GM23338 (cell line): ENCODE results near the gene EXOC4. TPM values are rescaled to one million over a fixed set of nuclear protein-coding genes. Genes with fewer than 3 reads are reported as not detected.

Experiments used
- ATAC-seq: fragments of 200-7000 bp; cut with Tn5 transposase; 3 replicates; pipeline ENCODE4 v1.9.1; 2020
- DNase-seq: peaks from one replicate; pipeline ENCODE4 v3.0.0-alpha.2; 2015; ENCODE audit warnings: low spot score
- H2AFZ ChIP-seq: fragments of 200-600 bp; sonication (generic); 2 replicates; pipeline ENCODE4 v1.8.0; 2016; ENCODE audit warnings: antibody characterized with exemption, mild to moderate bottlenecking, moderate library complexity
- H3F3A ChIP-seq: fragments of 200-600 bp; sonication (generic); replicated peaks from 2 replicates; pipeline ENCODE4 v1.8.0; 2017; ENCODE audit warnings: antibody characterized with exemption, mixed run types, low read depth
- H3K27ac ChIP-seq: fragments of 200-600 bp; sonication (generic); 2 replicates; pipeline ENCODE4 v1.6.1; 2016; ENCODE audit warnings: low read depth
- H3K27me3 ChIP-seq: fragments of 200-600 bp; sonication (generic); 2 replicates; pipeline ENCODE4 v1.8.0; 2016; ENCODE audit warnings: mild to moderate bottlenecking, mixed run types, moderate library complexity; ENCODE audit not compliant: insufficient read depth
- H3K36me3 ChIP-seq: fragments of 200-600 bp; sonication (generic); 2 replicates; pipeline ENCODE4 v1.8.0; 2016; ENCODE audit warnings: mild to moderate bottlenecking; ENCODE audit not compliant: insufficient read depth
- H3K4me1 ChIP-seq: fragments of 200-600 bp; sonication (generic); 2 replicates; pipeline ENCODE4 v1.8.0; 2016; ENCODE audit warnings: mild to moderate bottlenecking, moderate library complexity; ENCODE audit not compliant: insufficient read depth
- H3K4me2 ChIP-seq: fragments of 200-600 bp; sonication (generic); 2 replicates; pipeline ENCODE4 v1.7.1; 2017; ENCODE audit warnings: mixed run types
- H3K4me3 ChIP-seq: fragments of 200-600 bp; sonication (generic); 2 replicates; pipeline ENCODE4 v1.6.1; 2016; ENCODE audit warnings: mixed run types
- H3K79me2 ChIP-seq: fragments of 200-600 bp; sonication (generic); replicated peaks from 2 replicates; pipeline ENCODE4 v1.8.0; 2017; ENCODE audit warnings: mild to moderate bottlenecking; ENCODE audit not compliant: insufficient read depth
- H3K9me2 ChIP-seq: fragments of 200-600 bp; sonication (generic); 2 replicates; pipeline ENCODE4 v1.8.0; 2017; ENCODE audit not compliant: insufficient read depth
- H4K20me1 ChIP-seq: fragments of 200-600 bp; sonication (generic); replicated peaks from 2 replicates; pipeline ENCODE4 v1.8.0; 2017; ENCODE audit warnings: mild to moderate bottlenecking; ENCODE audit not compliant: insufficient read depth
- H3K27ac Mint-ChIP-seq: 2 replicates; pipeline ENCODE4 v1.8.0; 2020; ENCODE audit warnings: inconsistent platforms, mild to moderate bottlenecking, moderate library complexity, mixed read lengths
- H3K27me3 Mint-ChIP-seq: 3 replicates; pipeline ENCODE4 v1.8.0; 2022; ENCODE audit warnings: low read depth, mild to moderate bottlenecking, moderate library complexity, mixed read lengths, inconsistent platforms; ENCODE audit not compliant: insufficient read depth, poor library complexity
- H3K36me3 Mint-ChIP-seq: 3 replicates; pipeline ENCODE4 v1.8.0; 2021; ENCODE audit warnings: low read depth, mild to moderate bottlenecking, inconsistent platforms, moderate library complexity, mixed read lengths
- H3K4me1 Mint-ChIP-seq: 3 replicates; pipeline ENCODE4 v1.8.0; 2020; ENCODE audit warnings: mild to moderate bottlenecking, inconsistent platforms, mixed read lengths
- H3K4me3 Mint-ChIP-seq: 3 replicates; pipeline ENCODE4 v1.8.0; 2021; ENCODE audit warnings: moderate library complexity, mild to moderate bottlenecking, inconsistent platforms, mixed read lengths
- H3K9me3 Mint-ChIP-seq: 3 replicates; pipeline ENCODE4 v1.8.0; 2020; ENCODE audit warnings: moderate library complexity, mild to moderate bottlenecking, inconsistent platforms, mixed read lengths
- CREB1 ChIP-seq: fragments of 250-450 bp; sonication (Bioruptor Pico); IDR thresholded peaks from 2 replicates; pipeline ENCODE4 v1.5.0; 2020; ENCODE audit warnings: low read depth, mild to moderate bottlenecking, moderate library complexity
- CTCF ChIP-seq, 2 experiments: fragments of 200-600 bp in 1 of 2; sonication (generic) in 1 of 2; conservative IDR thresholded peaks; 2 replicates each; pipeline versions ENCODE4 v1.5.1 to v1.6.1; 2016 to 2017; ENCODE audit warnings: antibody characterized with exemption in 2 of 2, low read depth in 2 of 2, mild to moderate bottlenecking in 2 of 2, moderate library complexity in 1 of 2
- ETS1 ChIP-seq: IDR thresholded peaks from 2 replicates; pipeline ENCODE4 v1.6.1; 2016; ENCODE audit warnings: antibody characterized with exemption
- EZH2 ChIP-seq: fragments of 200-600 bp; sonication (generic); IDR thresholded peaks from one replicate; pipeline ENCODE4 v1.8.0; 2017; ENCODE audit warnings: antibody characterized with exemption, mild to moderate bottlenecking, low read depth; ENCODE audit not compliant: unreplicated experiment
- EZH2phosphoT487 ChIP-seq: fragments of 200-600 bp; sonication (generic); IDR thresholded peaks from one replicate; pipeline ENCODE4 v1.8.1; 2018; ENCODE audit warnings: antibody characterized with exemption; ENCODE audit not compliant: unreplicated experiment
- JUNB ChIP-seq: IDR thresholded peaks from one replicate; pipeline ENCODE4 v1.6.1; 2016; ENCODE audit warnings: antibody characterized with exemption; ENCODE audit not compliant: unreplicated experiment
- NANOG ChIP-seq: IDR thresholded peaks from 2 replicates; pipeline ENCODE4 v1.6.1; 2016; ENCODE audit warnings: antibody characterized with exemption, borderline replicate concordance
- POLR2AphosphoS5 ChIP-seq: IDR thresholded peaks from 2 replicates; pipeline ENCODE4 v1.6.1; 2016; ENCODE audit warnings: antibody characterized with exemption, low read depth
- STAT1 ChIP-seq: IDR thresholded peaks from one replicate; pipeline ENCODE4 v1.6.1; 2016; ENCODE audit warnings: antibody characterized with exemption; ENCODE audit not compliant: unreplicated experiment
- ZNF114 ChIP-seq: fragments of 250-450 bp; sonication (Bioruptor Pico); IDR thresholded peaks from 2 replicates; pipeline ENCODE4 v1.5.0; 2020; ENCODE audit warnings: mild to moderate bottlenecking, moderate library complexity
- ZNF331 ChIP-seq: fragments of 250-450 bp; sonication (Bioruptor Pico); IDR thresholded peaks from 2 replicates; pipeline ENCODE4 v1.5.0; 2020; ENCODE audit warnings: low read depth, mild to moderate bottlenecking, moderate library complexity
- polyA plus RNA-seq: library from polyadenylated mRNA; unstranded; fragments of >200 nt; fragmentation: Nextera tagmentation; extraction: Ambion mirVana; gene quantifications from 2 replicates; pipeline ENCODE4 v1.2.1, GENCODE V29; 2016
- total RNA-seq: library from RNA; depleted of rRNA; stranded (reverse); fragments of >200 nt; shearing (Covaris generic); gene quantifications from 2 replicates; pipeline ENCODE4 v1.2.3, GENCODE V29; 2014
- TF ChIP-seq, protein P1 (sequence below): IDR thresholded peaks from one replicate; pipeline ENCODE4 v1.6.1; 2018; ENCODE audit warnings: antibody characterized with exemption; ENCODE audit not compliant: unreplicated experiment

Gene EXOC4
- total and polyA plus RNA-seq, 2 experiments from 2014 or later = 37.5 to 52.7 TPM

DNA sequence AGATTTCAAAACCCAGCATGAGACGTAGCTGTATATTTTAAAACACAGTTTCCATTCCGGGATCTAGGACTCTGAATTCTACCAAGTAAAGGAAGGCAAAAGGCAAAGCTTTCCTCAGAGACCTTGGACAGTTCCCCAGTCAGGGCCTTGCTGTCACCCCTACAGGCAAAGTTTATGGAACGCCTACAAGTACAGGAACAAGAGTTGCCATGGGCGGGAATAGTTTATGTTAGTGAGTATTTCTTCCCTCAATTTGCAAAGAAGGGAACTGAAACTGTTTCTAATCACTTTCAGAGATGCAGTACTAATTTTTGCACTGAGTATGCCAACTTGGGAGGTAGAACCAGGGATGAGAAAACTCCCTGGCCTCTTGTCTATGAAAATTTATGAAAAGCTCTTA lies 806.1 kb downstream of the EXOC4 start:
- Mint-ChIP-seq H3K9me3 (no peaks in the 10 kb centered on the region), H3K36me3 (no peaks in the 10 kb centered on the region; the same call in 2 of the 3 replicates), H3K4me3 (no peak overlapping the region), H3K27ac (no peak overlapping the region), H3K27me3 (no peaks in the 10 kb centered on the region), H3K4me1 (peaks cover 10% of the 10 kb centered on the region)
- no peak for TF ChIP-seq ETS1
- TF ChIP-seq, protein P1, sequence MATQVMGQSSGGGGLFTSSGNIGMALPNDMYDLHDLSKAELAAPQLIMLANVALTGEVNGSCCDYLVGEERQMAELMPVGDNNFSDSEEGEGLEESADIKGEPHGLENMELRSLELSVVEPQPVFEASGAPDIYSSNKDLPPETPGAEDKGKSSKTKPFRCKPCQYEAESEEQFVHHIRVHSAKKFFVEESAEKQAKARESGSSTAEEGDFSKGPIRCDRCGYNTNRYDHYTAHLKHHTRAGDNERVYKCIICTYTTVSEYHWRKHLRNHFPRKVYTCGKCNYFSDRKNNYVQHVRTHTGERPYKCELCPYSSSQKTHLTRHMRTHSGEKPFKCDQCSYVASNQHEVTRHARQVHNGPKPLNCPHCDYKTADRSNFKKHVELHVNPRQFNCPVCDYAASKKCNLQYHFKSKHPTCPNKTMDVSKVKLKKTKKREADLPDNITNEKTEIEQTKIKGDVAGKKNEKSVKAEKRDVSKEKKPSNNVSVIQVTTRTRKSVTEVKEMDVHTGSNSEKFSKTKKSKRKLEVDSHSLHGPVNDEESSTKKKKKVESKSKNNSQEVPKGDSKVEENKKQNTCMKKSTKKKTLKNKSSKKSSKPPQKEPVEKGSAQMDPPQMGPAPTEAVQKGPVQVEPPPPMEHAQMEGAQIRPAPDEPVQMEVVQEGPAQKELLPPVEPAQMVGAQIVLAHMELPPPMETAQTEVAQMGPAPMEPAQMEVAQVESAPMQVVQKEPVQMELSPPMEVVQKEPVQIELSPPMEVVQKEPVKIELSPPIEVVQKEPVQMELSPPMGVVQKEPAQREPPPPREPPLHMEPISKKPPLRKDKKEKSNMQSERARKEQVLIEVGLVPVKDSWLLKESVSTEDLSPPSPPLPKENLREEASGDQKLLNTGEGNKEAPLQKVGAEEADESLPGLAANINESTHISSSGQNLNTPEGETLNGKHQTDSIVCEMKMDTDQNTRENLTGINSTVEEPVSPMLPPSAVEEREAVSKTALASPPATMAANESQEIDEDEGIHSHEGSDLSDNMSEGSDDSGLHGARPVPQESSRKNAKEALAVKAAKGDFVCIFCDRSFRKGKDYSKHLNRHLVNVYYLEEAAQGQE = peak; percentile 80
- Histone ChIP-seq H2AFZ (no peak overlapping the region), H3K9me2 (no peaks in the 10 kb centered on the region), H3F3A (no peaks in the 10 kb centered on the region), H3K4me3 (no peak overlapping the region), H3K4me1 (no peaks in the 10 kb centered on the region), H4K20me1 (no peaks in the 10 kb centered on the region), H3K27ac (no peak overlapping the region), H3K36me3 (no peaks in the 10 kb centered on the region), H3K4me2 (no peak overlapping the region), H3K79me2 (no peaks in the 10 kb centered on the region), H3K27me3 (no peaks in the 10 kb centered on the region)
- peak; percentile 77 for ATAC-seq
- DNase-seq = peak; percentile 63

DNA sequence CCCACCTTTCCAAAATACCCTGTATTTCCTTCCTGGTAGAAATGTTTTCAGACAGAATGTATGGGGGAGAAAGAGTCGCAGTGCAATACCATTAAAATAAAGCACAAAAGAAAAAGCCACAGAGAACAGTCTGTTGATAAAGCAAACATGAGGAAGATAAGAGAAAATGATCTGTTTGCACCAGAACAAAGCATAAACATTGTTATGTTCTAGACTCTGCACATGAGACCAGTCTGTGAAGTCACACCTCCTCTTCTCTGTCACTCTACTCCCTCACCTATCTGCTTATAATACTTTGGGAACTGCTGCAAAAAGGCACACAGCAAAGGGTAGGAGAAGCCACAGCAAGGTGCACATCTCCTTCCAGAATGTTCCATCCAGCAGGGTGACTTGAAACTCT lies 807.0 kb downstream of the EXOC4 start:
- H4K20me1 ChIP-seq = no peaks in the 10 kb centered on the region
- H3F3A ChIP-seq = no peaks in the 10 kb centered on the region
- no peaks in the 10 kb centered on the region for H3K27me3 Mint-ChIP-seq
- no peaks in the 10 kb centered on the region for H3K4me1 ChIP-seq
- no peak overlapping the region for H3K27ac ChIP-seq
- peaks cover 10% of the 10 kb centered on the region for H3K4me1 Mint-ChIP-seq
- H3K4me2 ChIP-seq = no peak overlapping the region
- H3K4me3 Mint-ChIP-seq = no peak overlapping the region
- H3K27ac Mint-ChIP-seq = no peak overlapping the region
- DNase-seq = no peak
- no peak overlapping the region for H3K4me3 ChIP-seq
- H3K9me2 ChIP-seq = no peaks in the 10 kb centered on the region
- no peak for ATAC-seq
- no peaks in the 10 kb centered on the region for H3K9me3 Mint-ChIP-seq
- H3K36me3 Mint-ChIP-seq = no peaks in the 10 kb centered on the region; the same call in 2 of the 3 replicates
- H3K36me3 ChIP-seq = no peaks in the 10 kb centered on the region
- H2AFZ ChIP-seq = no peak overlapping the region
- H3K79me2 ChIP-seq = no peaks in the 10 kb centered on the region
- no peaks in the 10 kb centered on the region for H3K27me3 ChIP-seq
- no peak for TF ChIP-seq STAT1
- TF ChIP-seq POLR2AphosphoS5 = no peak
- no peak for TF ChIP-seq NANOG
- no peak for TF ChIP-seq ZNF114 (CRISPR knock-in tag)
- TF ChIP-seq CREB1 = no peak
- TF ChIP-seq EZH2phosphoT487 = no peak
- no peak for TF ChIP-seq EZH2
- no peak for TF ChIP-seq ZNF331
- no peak for TF ChIP-seq JUNB
- no peak for TF ChIP-seq CTCF (conservative IDR thresholded peaks at IDR 0.05; ENCODE audit: low read depth in 2 of 2)
